HG03196 (cell line): ENCODE data around the gene ASIC3.
"Not testable (repeated sequence)": the region's sequence is repeated elsewhere in the genome, so short reads cannot be mapped to it uniquely, and the experiment has no call there.

Experiments
- ATAC-seq: cut with Tn5 transposase; IDR thresholded peaks from one replicate; pipeline ENCODE4 v1.9.1; 2021; ENCODE audit not compliant: unreplicated experiment

The ASIC3 gene

DNA sequence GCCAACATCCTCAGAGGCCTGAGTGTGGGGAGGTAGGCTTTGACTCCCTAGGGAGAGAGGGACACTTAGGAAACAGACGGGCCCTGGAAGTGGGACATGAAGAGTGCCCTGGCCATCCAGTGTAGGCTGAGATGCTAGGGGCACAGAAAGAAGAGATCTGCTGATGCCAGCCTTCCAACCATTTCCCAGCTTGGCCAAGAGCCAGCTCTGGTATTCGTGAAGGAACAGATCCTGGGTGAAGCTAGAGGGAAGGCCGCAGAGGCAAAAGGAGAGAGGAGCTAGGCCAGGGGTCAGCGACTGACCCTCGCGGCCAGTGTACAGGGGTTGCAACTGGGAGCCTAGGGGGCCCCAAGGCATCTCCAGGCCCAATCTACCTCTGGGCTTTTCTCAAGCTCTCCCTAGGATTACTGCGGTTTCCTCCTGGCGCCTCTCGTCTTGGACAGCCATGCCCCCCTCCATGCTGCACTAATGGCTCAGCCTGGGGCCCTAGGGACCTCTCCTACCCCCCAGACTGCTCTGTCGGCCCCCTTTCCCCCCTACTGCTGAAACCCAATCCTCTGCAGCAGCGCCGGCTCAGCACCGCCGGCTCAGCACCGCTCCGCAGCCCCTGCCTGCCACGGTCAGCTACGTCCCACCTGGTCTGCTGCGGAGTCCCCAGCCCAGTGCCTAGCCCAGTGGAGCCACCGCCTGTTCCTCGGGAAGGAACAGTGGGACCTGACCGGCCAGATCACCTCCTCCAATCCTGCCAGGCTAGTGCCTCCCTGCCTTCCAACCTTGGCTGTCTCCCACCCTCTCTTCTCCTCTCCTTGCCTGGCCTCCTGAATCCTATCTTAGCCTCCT is at the start of gene ASIC3:
ASIC3 (plus strand) TSS at position 556 of the 840 bp plus-strand sequence. CDS start 355 bp downstream, outside the sequence.
- ATAC-seq, result no peak

DNA sequence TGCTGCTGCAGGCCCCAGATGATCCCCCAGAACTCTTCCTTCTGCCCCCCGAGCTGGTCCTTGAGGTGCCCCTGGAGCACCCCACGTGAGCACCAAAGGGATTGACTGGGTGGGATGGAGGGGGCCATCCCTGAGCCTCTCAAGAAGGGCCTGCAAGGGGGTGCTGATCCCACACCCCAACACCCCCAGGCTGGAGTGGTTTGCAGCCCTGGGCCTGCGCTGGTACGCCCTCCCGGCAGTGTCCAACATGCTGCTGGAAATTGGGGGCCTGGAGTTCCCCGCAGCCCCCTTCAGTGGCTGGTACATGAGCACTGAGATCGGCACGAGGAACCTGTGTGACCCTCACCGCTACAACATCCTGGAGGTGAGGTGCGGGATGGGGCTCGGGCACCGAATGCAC is 49.3 kb upstream of the ASIC3 start:
- no peak for ATAC-seq

GRCh38 chr7:150999497-151000230 is 48.7 kb upstream of the ASIC3 start:
- ATAC-seq, result no peak

DNA sequence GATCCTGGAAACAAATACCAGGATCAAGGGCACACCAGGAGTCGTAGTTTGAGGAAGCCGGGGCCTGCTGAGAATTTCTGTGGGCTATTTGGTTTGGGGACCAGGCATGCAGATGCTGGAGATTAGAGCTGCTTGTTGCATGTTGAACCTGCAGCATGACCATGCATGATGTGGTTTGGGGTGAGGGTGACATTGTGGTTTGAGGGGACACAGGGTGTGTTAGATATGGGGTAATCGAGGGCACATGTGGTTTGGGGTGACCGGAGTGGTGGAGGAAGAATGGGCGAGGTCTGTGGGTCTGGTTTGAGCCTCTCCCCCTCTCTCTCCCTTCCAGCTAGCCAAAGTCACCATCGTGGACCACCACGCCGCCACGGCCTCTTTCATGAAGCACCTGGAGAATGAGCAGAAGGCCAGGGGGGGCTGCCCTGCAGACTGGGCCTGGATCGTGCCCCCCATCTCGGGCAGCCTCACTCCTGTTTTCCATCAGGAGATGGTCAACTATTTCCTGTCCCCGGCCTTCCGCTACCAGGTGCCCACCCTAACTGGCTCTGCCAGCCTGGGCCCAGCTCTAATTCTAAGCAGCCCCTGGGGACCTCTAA is 47.3 kb upstream of the ASIC3 start:
- no peak for ATAC-seq

DNA sequence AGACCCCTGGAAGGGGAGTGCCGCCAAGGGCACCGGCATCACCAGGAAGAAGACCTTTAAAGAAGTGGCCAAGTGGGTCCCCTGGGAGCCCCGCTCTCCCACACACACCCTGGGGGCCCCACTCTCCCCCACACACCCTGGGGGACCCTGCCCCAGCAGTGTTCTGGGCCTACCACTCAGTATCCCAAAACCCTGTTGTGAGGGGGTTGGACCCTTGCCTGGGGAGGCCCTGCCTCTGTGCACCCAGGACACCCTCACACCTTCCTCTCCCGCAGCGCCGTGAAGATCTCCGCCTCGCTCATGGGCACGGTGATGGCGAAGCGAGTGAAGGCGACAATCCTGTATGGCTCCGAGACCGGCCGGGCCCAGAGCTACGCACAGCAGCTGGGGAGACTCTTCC is 46.8 kb upstream of the ASIC3 start:
- ATAC-seq, result no peak

GRCh38 chr7:151003572-151003971 is 44.8 kb upstream of the ASIC3 start:
- ATAC-seq, result no peak

DNA sequence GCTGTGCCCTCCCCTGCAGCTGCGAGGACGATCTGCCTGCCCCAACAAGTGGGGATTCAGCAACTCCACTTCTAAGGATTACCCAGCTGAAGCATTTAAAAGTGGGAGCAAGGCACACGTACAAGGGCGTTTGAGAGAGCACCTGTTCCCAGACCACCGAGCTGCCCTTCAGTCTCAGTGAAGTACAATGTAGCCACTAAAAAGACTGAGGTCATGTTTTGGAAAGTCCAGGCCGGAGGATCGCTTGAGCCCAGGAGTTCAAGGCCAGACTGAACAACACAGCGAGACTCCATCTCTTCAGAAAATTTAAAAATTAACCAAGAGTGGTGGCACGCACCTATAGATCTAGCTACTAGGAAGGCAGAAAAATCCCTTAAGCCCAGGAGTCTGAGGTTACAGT is 42.8 kb upstream of the ASIC3 start:
- no peak for ATAC-seq

DNA sequence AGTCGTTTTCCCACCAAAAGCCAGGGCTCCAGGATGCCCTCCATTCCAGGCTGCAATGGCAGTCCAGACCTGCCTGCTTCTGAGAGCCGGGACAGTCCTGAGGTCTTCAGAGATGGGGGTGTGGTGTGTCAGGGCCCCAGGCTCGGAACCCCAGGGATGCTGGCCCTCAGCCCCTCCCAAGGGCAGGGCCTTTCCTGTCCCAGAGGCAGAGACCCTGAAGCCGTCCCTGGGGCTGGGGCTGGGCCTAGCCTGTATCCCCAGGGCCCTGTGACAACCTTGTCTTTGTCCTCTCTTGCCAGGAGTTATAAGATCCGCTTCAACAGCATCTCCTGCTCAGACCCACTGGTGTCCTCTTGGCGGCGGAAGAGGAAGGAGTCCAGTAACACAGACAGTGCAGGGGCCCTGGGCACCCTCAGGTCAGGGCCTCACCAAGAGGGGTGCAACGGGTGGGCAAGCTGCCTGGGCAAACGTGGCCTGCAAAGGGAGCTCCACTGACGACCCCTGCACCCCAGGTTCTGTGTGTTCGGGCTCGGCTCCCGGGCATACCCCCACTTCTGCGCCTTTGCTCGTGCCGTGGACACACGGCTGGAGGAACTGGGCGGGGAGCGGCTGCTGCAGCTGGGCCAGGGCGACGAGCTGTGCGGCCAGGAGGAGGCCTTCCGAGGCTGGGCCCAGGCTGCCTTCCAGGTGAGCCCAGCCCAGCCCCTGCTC is 41.6 kb upstream of the ASIC3 start:
- ATAC-seq, result no peak

GRCh38 chr7:151007469-151007898 is 40.8 kb upstream of the ASIC3 start:
- no peak for ATAC-seq

- ATAC-seq, result no peak
These were observed 40.2 kb upstream of the ASIC3 start for GRCh38 chr7:151008143-151008510.

DNA sequence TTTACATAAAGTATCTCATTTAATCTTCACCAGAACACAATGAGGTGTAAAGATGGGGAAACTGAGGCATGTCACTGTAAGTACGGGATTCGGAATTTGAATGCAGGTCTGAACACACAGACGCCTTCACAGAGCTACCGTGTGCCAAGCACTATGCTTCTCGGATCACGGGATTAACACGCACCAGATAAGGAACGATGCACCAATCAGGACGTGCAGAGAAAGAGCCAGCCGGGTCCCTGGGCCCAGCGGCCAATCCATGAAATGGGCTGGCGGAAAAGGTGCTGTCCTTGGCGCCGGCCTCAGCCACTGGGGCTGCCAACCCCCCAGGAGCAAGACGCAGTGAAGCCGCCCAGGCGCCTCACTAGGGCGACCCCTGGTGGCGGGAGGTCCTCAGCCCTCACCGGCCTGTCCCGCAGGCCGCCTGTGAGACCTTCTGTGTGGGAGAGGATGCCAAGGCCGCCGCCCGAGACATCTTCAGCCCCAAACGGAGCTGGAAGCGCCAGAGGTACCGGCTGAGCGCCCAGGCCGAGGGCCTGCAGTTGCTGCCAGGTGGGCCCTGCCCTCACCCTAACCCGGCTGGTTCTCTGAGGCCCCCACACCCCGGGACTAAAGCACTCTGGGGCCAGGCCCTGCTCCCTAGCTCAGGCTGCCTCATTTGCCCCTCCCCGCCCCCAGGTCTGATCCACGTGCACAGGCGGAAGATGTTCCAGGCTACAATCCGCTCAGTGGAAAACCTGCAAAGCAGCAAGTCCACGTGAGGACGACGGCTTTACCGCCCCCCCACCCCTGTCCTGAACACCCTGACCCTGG is 39.6 kb upstream of the ASIC3 start:
- ATAC-seq, result no peak

DNA sequence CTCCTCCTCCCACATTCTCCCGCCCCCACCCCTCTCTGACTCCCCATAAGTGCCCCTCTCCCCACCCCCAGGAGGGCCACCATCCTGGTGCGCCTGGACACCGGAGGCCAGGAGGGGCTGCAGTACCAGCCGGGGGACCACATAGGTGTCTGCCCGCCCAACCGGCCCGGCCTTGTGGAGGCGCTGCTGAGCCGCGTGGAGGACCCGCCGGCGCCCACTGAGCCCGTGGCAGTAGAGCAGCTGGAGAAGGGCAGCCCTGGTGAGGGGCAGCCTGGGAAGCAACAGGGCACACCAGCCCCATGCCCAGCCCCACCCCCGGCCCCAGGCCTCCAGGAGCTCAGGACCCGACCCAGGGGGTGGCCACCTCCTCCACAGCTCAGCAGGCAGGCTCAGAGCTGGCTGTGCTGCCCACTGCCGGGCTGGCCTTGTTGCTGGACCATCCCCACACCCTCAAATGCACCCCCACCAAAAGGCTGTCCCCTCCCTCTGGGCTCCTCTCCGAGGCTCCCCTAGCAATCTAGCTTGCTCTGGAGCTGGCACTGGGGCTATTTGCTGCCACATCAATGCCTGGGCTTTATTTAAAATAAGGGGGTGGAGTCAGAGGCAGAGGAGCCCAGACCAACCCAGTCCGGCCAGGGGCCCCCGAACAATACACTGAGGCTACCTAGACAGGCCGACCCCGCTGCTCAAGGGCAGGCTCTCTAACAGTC is 38.8 kb upstream of the ASIC3 start:
- no peak for ATAC-seq

DNA sequence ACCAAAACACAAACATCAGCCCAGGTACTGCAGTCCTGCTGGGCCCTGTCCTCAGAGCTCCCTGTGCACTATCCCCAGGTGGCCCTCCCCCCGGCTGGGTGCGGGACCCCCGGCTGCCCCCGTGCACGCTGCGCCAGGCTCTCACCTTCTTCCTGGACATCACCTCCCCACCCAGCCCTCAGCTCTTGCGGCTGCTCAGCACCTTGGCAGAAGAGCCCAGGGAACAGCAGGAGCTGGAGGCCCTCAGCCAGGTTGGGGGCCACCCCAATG is 38.4 kb upstream of the ASIC3 start:
- ATAC-seq, result no peak

DNA sequence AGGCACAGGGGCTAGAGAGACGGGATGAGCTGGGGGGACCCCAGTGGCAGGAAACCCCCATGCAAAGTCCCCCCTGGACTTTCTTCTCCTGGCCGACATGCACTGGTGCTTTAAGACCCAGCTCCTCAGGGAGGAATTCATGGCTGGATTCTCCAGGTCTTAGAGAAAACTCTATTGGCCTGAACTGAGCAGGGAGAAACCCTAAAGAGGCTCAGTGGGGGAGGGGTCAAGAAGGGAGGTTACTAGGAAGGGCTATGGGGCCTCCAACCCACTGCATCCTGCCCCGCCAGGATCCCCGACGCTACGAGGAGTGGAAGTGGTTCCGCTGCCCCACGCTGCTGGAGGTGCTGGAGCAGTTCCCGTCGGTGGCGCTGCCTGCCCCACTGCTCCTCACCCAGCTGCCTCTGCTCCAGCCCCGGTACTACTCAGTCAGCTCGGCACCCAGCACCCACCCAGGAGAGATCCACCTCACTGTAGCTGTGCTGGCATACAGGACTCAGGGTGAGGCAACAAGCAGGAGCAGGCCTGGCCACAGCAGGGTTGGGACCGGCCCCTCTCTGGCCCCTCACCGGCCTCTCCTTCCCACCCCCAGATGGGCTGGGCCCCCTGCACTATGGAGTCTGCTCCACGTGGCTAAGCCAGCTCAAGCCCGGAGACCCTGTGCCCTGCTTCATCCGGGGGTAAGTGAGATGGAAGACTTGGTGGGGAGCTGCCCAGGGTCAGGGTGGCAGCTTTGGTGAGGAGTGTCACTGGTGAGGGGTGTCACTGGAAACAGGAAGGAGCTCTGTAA is 37.8 kb upstream of the ASIC3 start:
- ATAC-seq, result no peak

- no peak for ATAC-seq
These were observed 37.3 kb upstream of the ASIC3 start for GRCh38 chr7:151011097-151011409.

- ATAC-seq, result not testable (repeated sequence)
These were observed 36.7 kb upstream of the ASIC3 start for GRCh38 chr7:151011616-151012015.

GRCh38 chr7:151012031-151012692 is 36.2 kb upstream of the ASIC3 start:
- no peak for ATAC-seq

- ATAC-seq, result no peak
These were observed 35.4 kb upstream of the ASIC3 start for GRCh38 chr7:151012911-151013347.

- ATAC-seq, result no peak
These were observed 35.0 kb upstream of the ASIC3 start for GRCh38 chr7:151013356-151013732.
